Adrenal gland (tissue), 5 donors: Measurements from ENCODE around the gene APIP.

Experiments used
- POLR2A ChIP-seq, 2 donors: fragments of 450-650 bp; IDR thresholded peaks; one replicate each; pipeline ENCODE4 v1.6.1; 2017; ENCODE audit warnings: antibody characterized with exemption in 2 of 2, mild to moderate bottlenecking in 2 of 2, moderate library complexity in 1 of 2
- TF ChIP-seq, protein P1 (sequence below), 6 experiments: fragments of 450-650 bp in 4 of 6; fragments of 200-600 bp in 2 of 6; sonication (generic) in 1 of 6; IDR thresholded peaks; 1 replicate in 5 of 6; 2 replicates in 1 of 6; pipeline versions ENCODE4 v1.5.1 to v1.8.0; 2016 to 2021; ENCODE audit warnings: antibody characterized with exemption in 6 of 6, mild to moderate bottlenecking in 2 of 6, moderate library complexity in 1 of 6
- donor health status: DM: no; HTN: no; CAD: no.

DNA sequence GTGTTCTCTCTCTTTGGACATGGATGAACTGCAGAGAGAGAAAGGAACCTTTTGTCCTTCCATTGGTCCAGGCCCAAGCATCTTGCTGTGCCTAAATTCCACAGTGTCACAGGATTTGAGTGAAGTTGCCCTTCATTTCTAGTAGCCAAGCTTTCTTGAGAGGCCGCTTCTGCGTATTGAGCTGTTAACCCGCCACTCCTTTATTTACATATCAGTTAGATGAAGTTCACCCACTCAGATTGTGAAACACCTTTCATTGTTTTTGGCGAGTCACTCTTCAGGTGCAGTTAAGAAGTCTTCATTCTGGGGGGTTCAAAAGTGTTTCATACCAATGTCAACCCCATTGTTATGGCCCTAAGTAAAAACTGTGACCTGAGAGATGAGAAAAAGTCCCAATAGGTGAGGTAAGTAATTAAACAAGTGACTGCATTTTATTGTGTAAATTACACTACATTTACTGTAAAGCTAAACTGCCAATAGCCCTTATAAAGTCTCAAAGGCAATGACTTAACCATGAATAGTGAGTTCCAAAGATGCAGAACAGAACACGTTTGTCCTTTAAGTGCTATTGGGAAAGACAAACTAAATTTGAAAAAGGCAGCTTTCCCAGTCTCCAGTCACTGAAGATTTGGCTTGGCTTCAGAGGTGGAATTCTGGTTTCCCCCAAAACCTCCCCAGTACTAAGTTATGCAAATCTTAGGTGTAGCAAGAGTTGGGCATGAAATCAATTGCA is 61.0 kb downstream of the APIP start:
- no peak for TF ChIP-seq POLR2A (IDR thresholded peaks at IDR 0.05)
- TF ChIP-seq, protein P1, sequence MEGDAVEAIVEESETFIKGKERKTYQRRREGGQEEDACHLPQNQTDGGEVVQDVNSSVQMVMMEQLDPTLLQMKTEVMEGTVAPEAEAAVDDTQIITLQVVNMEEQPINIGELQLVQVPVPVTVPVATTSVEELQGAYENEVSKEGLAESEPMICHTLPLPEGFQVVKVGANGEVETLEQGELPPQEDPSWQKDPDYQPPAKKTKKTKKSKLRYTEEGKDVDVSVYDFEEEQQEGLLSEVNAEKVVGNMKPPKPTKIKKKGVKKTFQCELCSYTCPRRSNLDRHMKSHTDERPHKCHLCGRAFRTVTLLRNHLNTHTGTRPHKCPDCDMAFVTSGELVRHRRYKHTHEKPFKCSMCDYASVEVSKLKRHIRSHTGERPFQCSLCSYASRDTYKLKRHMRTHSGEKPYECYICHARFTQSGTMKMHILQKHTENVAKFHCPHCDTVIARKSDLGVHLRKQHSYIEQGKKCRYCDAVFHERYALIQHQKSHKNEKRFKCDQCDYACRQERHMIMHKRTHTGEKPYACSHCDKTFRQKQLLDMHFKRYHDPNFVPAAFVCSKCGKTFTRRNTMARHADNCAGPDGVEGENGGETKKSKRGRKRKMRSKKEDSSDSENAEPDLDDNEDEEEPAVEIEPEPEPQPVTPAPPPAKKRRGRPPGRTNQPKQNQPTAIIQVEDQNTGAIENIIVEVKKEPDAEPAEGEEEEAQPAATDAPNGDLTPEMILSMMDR (IDR thresholded peaks at IDR 0.05): no peak
